Chondrocyte (in vitro differentiated cells): ENCODE results near the gene IGF2BP1. TPM values are rescaled to one million over a fixed set of nuclear protein-coding genes. Genes with fewer than 3 reads are reported as not detected.
"Not testable (repeated sequence)": the region's sequence is repeated elsewhere in the genome, so short reads cannot be mapped to it uniquely, and the experiment has no call there.

Source experiments
- DNase-seq: peaks from one replicate; pipeline ENCODE4 v3.0.0; 2021; ENCODE audit warnings: mixed read lengths, low spot score
- H3K27ac Mint-ChIP-seq: one replicate; pipeline ENCODE4 v1.8.0; 2021; ENCODE audit warnings: mild to moderate bottlenecking, moderate library complexity, mixed read lengths; ENCODE audit not compliant: unreplicated experiment
- H3K27me3 Mint-ChIP-seq: 2 replicates; pipeline ENCODE4 v1.8.0; 2021; ENCODE audit warnings: low read depth, mixed read lengths
- H3K36me3 Mint-ChIP-seq: 2 replicates; pipeline ENCODE4 v1.8.0; 2021; ENCODE audit warnings: low read depth, mixed read lengths
- H3K4me1 Mint-ChIP-seq: 2 replicates; pipeline ENCODE4 v1.8.0; 2021; ENCODE audit warnings: low read depth, mild to moderate bottlenecking, mixed read lengths
- H3K4me3 Mint-ChIP-seq: one replicate; pipeline ENCODE4 v1.8.0; 2021; ENCODE audit warnings: mild to moderate bottlenecking, moderate library complexity, mixed read lengths; ENCODE audit not compliant: unreplicated experiment
- H3K9me3 Mint-ChIP-seq: 2 replicates; pipeline ENCODE4 v1.8.0; 2021; ENCODE audit warnings: low read depth, mixed read lengths
- total RNA-seq: library from RNA; stranded (reverse); gene quantifications from 3 replicates; pipeline ENCODE4 v1.2.1, GENCODE V29; 2021
- TF ChIP-seq, protein P1 (sequence below): fragments of 200-600 bp; sonication (generic); IDR thresholded peaks from 2 replicates; pipeline ENCODE4 v1.5.0; 2021; ENCODE audit warnings: antibody characterized with exemption, mild to moderate bottlenecking, moderate library complexity

The IGF2BP1 gene
- total RNA-seq, 1 donor from 2014 or later: 60.0 TPM

DNA sequence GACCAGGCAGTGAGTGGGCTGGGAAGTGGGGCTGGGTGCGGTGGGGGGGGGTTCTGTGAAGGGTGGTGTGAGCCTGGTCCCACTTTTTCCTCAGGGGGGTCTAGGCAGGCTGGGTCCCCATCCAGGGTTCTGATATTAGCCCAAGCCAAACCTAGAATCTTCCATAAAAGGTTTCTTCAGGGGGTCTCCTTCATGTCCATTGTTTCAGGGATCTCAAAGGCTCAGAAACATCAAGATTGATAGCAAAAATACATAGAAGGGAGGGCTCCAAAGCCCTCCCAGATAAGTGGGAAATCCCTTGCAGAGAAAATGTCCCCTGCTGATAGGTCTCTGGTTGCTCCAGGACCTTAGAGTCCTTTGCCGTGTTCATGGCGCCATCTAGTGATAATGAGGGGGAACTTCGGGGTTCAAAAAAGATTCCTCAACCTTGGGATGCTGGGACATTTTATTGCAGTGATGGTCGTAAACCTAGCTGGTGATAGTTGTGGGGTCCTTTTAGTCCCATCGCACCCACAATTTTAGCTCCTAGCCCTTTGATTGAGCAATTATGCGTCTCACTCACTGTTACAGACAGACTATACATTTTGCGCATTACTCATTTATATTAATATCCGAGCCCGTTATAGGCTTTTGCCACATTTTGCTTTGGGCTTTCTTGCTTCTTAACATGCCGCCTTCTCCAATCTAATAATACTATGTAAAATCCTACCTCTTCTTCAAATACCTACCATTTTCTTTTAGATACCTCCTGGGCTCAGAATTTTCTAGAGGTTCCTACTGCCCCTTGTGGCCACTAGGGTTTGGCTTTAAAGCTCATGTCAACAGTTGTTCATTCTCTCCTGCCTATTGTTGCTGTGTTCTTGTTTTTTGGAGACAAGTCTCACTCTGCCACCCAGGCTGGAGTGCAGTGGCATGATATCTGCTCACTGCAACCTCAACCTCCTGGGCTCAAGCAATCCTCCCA is 35.1 kb downstream of the IGF2BP1 start:
- no peaks in the 10 kb centered on the region for H3K27me3 Mint-ChIP-seq
- no peaks in the 10 kb centered on the region for H3K9me3 Mint-ChIP-seq
- no peak overlapping the region for H3K4me3 Mint-ChIP-seq
- TF ChIP-seq, protein P1, sequence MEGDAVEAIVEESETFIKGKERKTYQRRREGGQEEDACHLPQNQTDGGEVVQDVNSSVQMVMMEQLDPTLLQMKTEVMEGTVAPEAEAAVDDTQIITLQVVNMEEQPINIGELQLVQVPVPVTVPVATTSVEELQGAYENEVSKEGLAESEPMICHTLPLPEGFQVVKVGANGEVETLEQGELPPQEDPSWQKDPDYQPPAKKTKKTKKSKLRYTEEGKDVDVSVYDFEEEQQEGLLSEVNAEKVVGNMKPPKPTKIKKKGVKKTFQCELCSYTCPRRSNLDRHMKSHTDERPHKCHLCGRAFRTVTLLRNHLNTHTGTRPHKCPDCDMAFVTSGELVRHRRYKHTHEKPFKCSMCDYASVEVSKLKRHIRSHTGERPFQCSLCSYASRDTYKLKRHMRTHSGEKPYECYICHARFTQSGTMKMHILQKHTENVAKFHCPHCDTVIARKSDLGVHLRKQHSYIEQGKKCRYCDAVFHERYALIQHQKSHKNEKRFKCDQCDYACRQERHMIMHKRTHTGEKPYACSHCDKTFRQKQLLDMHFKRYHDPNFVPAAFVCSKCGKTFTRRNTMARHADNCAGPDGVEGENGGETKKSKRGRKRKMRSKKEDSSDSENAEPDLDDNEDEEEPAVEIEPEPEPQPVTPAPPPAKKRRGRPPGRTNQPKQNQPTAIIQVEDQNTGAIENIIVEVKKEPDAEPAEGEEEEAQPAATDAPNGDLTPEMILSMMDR: peak; percentile 85
- H3K4me1 Mint-ChIP-seq: peaks cover 18% of the 10 kb centered on the region
- H3K36me3 Mint-ChIP-seq: peaks cover 14% of the 10 kb centered on the region
- DNase-seq: no peak
- peak overlapping the region; percentile 59 for H3K27ac Mint-ChIP-seq

DNA sequence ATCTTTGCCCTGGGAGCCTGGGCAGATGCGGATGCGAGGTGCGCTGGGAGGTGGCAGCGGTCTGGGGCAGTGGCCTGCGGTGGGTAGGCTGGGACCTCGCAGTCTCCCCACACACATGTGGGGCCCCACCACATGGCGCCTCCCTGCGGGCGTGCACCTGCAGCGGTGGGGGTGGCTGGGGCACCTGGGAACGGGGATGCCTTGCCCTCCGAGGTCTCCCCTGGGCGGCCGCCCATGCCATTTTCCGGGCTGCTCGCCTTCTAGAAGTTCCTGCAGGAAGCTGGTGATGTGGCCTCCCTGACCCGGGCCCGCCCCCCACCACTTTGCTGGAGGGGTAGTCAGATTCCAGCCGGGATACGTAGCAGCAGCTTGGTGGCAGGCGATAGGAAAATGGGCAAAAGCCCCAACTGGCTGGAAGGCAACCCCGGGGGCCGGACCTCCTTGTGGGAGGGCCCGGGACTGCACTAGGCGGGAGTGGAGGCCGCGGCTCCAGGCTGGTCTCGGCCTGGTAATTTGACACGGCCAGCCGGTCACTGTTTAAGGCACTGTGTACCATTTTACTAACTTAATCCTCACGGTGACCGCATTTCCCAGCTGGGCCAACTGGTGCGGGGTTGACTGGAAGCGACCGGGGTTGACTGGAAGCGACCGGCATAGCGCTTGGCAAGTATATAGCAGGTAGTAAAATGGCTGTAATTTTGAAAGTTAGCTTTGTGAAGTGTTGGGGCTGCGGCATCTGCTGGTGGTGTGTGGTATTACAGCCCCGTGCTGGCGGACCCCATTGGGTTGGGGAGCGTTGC is 38.5 kb downstream of the IGF2BP1 start:
- no peak overlapping the region for H3K27ac Mint-ChIP-seq
- H3K4me1 Mint-ChIP-seq: peaks cover 13% of the 10 kb centered on the region
- peaks cover 18% of the 10 kb centered on the region for H3K36me3 Mint-ChIP-seq
- H3K4me3 Mint-ChIP-seq: no peak overlapping the region
- TF ChIP-seq, protein P1: peak; percentile 84
- H3K27me3 Mint-ChIP-seq: no peaks in the 10 kb centered on the region
- no peak for DNase-seq
- no peaks in the 10 kb centered on the region for H3K9me3 Mint-ChIP-seq

DNA sequence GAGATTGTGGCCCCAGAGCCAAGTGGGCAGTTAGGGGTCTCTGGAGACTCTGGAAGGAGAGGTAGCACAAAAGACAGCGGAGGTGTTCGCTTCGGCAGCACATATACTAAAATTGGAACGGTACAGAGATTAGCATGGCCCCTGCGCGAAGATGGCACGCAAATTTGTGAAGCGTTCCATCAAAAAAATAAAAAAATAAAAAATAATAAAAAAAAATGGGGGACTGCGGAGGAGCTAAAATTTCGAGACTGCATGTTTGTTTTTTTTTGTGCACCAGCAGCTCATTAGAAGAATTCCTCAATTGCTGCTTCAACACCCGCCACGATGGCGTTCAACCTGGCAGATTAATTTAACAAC is 39.1 kb downstream of the IGF2BP1 start:
- Mint-ChIP-seq H3K4me3 (no peak overlapping the region), H3K27ac (no peak overlapping the region), H3K36me3 (peaks cover 18% of the 10 kb centered on the region)

DNA sequence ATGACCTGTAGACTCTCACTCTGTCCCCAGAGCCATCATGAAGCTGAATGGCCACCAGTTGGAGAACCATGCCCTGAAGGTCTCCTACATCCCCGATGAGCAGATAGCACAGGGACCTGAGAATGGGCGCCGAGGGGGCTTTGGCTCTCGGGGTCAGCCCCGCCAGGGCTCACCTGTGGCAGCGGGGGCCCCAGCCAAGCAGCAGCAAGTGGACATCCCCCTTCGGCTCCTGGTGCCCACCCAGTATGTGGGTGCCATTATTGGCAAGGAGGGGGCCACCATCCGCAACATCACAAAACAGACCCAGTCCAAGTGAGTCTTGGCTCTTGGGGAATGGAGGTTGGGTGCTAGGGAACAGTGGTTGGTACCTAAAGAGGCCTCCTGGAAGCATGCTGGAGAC is 41.0 kb downstream of the IGF2BP1 start:
- Mint-ChIP-seq H3K36me3 (peaks cover 28% of the 10 kb centered on the region), H3K9me3 (no peaks in the 10 kb centered on the region), H3K4me1 (peaks cover 2% of the 10 kb centered on the region), H3K27ac (no peak overlapping the region), H3K27me3 (no peaks in the 10 kb centered on the region), H3K4me3 (no peak overlapping the region)
- no peak for DNase-seq
- TF ChIP-seq, protein P1: no peak

More for the DNA sequence above, 39.1 kb downstream of the IGF2BP1 start:
- TF ChIP-seq, protein P1: peak; percentile 53
- H3K27me3 Mint-ChIP-seq: no peaks in the 10 kb centered on the region
- H3K9me3 Mint-ChIP-seq: no peaks in the 10 kb centered on the region
- peaks cover 13% of the 10 kb centered on the region for H3K4me1 Mint-ChIP-seq
- no peak for DNase-seq

DNA sequence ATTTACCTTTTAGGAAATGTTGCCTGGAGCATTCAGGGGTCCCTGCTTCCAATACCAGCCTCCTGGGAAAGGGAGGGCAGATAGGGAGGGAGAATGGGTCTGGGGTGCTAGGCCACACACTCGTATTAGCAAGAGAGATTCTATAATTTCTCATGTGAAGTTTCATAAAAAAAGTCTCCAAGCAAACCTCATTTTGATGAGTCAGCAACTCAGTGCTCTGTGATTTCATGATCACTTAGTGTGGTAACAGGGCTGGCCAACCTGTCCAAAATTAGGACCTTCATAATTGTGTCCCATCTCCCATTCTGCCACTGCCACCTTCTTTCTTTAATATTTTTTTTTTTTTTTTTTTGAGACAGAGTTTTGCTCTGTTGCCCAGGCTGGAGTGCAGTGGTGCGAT is 41.4 kb downstream of the IGF2BP1 start:
- Mint-ChIP-seq H3K27me3 (no peaks in the 10 kb centered on the region), H3K4me1 (peaks cover 2% of the 10 kb centered on the region), H3K36me3 (peaks cover 28% of the 10 kb centered on the region), H3K27ac (no peak overlapping the region), H3K9me3 (no peaks in the 10 kb centered on the region), H3K4me3 (no peak overlapping the region)
- DNase-seq: no peak
- TF ChIP-seq, protein P1: no peak

DNA sequence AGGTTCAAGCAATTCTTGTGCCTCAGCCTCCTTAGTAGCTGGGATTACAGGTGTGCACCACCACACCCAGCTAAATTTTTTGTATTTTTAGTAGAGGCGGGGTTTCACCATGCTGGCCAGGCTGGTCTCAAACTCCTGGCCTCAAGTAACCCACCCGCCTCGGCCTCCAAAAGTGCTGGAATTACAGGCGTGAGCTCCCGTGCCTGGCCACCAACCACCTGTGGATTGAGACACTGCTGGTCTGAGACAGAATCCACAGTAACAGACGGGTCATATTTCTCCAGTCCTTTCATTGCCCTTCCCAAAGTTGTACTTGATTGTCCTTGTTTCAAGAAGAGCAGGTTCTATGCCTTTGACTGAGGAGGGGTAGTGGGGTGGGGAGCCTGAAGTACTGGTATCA is 42.3 kb downstream of the IGF2BP1 start:
- not testable (repeated sequence) for H3K27me3 Mint-ChIP-seq, H3K9me3 Mint-ChIP-seq, H3K27ac Mint-ChIP-seq, H3K4me1 Mint-ChIP-seq, DNase-seq, H3K4me3 Mint-ChIP-seq
- peaks cover 35% of the 10 kb centered on the region for H3K36me3 Mint-ChIP-seq
